Activated CD4-positive, alpha-beta T cell treated with anti-CD3 and anti-CD28 coated beads, Interleukin-2, Interleukin-4, amounts not matched to agents 100 ng/mL and 50 ng/mL, durations not matched to agents 16 hours and 8 hours (primary cell): ENCODE results near the gene IGSF6.
"Not testable (repeated sequence)": the region's sequence is repeated elsewhere in the genome, so short reads cannot be mapped to it uniquely, and the experiment has no call there.

Source experiments
- DNase-seq: peaks from one replicate; pipeline ENCODE4 v3.0.0-alpha.2; 2020; ENCODE audit warnings: low spot score

IGSF6 gene

GRCh38 chr16:21629616-21630539, 22.5 kb downstream of the IGSF6 start:
- DNase-seq, result not testable (repeated sequence)

DNA sequence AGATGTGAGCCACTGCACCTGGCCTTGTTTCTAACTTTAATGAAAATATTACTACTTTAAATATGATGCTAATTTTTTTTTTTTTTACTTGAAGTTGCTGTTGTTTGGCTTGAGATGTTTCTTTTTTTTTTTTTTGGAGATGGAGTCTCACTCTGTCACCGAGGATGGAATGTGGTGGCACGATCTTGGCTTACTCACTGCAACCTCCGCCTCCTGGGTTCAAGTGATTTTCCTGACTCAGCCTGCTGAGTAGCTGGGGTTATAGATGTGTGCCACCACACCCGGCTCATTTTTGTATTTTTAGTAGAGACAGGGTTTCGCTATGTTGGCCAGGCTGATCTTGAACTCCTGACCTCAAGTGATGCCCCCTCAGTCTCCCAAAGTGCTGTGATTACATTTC, 23.6 kb downstream of the IGSF6 start:
- DNase-seq, result no peak

- DNase-seq, result no peak
Observed at GRCh38 chr16:21628121-21628726, 24.2 kb downstream of the IGSF6 start.

DNA sequence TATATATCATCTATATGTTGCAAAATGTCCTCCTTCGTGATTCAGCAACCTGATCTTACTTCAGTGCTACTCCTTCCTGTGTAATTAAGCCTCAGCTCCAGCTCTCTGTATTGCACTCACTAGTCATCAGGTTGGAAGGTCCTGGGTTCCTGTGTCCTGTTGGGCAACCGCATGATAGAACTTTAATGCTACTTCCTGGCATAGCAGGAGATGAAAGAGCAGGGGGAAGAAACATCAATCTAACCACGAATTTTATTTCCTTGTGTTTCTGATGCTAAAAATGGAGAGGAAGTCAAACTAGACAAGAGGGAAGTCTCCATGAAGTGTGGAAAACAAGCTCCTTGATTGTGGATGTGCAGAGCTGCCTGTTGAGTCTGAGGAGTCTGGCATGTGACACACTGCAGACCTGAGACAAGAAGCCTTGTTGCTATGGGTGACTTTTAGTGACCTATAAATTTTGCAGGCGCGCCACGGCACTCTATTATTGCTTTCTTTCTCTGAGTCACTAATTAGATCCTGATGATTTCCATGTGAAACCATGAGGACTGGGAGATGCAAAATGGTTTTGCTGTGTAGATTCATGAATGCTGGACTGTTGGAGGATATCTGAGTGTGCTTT, 25.6 kb downstream of the IGSF6 start:
- DNase-seq, result peak; percentile 59

GRCh38 chr16:21625026-21625425, 27.4 kb downstream of the IGSF6 start:
- DNase-seq, result no peak

DNA sequence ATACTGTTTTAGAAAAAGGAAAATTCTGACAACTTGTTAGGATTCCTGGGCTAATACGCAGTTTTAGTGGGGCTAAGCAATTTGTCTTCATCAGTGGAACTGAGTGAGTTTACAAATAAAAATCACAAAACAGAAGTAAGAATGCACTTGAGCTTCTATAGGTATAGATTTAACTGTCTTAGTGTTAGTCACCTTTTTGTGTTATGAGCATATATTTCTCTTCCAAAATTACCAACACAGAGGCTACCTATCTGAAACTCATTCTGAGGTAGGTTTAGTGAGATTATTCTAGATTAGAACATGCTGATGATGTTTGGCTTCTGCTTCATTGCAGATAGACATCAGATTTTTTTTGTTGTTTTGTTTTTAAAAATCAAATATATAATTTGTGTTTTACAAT, 29.9 kb downstream of the IGSF6 start:
- no peak for DNase-seq

DNA sequence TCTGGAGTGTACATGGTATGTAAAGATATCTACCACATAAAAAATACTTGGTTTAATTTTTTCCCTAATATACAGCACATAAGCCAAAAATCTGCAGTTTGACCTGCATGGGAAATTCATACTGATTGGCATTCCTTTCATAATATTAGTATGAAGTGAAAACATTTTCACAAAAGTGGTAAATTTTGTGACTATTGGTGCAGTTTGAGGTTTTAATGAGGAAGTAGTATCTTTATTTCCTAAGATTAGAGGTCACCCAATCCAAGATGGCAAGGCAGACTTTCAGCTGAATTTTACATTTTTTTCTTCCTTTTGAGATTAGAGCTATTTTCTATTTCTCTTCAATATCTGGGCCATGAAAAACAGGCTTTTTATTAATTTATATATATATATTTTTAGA, 31.8 kb downstream of the IGSF6 start:
- no peak for DNase-seq

DNA sequence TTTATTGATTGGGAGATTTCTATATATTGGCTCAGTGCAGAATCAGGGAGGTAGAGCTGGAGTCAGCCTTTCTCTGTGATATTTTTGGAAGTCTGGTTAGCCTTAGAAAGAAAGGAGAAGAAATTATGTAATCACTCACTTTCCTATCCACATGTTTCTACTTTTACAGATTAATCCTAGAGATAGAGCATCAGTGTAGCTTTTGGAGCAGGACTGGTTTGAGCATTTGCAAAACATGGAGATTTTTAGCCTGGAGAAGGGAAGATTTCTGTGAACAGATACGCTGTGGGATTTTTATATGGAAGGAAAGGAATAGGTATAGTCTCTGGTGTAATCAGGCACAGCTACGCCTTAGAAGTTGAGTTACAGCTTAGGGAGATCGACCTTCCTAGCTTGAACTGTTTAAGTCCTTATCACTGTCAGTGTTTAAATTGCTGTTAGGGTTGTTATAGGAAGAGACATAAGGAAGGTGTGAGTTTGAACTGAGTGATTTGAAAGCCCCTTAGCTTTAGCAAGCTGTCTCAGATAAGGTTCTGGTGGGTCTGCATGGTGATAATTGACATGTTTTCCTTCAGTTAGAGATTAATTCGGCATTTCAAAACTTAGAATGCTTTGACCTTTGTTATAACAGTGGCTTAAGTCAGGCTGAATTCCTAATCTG, 32.5 kb downstream of the IGSF6 start:
- no peak for DNase-seq

DNA sequence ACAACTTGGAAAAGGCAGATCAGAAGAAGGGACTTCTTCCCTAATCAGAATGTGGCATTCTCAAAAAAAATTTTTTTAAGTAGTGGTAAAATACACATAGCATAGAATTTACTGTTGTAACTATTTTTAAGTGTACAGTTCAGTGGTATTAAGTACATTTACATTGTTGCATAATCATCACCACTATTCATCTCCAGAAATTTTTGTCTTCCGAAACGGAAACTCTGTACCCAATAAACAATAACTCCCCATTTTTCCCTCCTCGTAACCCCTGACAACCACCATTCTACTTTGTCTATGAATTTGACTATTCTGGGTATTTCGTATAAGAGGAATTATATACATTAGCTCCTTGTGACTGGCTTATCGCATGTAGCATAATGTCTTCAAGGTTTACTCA, 34.1 kb downstream of the IGSF6 start:
- DNase-seq, result no peak

GRCh38 chr16:21617607-21618006, 34.8 kb downstream of the IGSF6 start:
- no peak for DNase-seq

DNA sequence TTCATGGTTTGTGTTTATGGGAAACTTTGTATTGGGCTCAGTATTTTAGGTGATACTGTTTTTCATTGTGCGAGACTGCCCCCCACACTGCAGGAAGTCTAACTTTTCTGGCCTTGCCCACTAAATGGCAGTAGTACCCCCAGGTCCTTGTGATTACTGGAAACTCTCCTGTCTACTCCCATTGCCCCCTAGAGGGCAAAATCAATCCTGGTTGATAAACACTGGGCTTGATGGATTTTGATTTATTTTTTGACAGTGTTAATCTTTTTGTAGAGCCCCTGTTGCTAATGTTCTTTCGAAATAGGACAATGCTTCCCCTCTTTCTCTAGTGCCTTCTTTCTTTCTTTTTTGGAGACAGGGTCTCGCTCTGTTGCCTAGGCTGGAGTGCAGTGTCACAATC, 37.5 kb downstream of the IGSF6 start:
- no peak for DNase-seq

DNA sequence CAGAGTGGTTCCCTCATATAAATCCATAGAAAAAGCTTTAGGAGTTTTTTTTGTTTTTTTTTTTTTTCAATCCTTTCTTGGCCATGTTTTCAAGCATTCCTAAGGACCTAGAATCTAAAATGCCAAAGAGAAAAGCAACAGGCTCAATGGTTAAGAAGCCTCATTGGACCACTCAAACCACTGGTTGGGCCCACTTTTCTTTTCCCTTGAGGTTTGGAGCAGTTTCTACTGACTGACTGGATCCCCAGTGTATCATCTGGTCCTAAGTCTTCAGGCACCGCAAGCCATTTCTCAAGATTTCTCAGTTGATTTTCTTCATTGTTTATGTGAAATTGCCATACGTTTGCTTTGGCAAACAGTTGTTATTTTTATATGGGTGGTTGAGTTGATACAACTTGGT, 38.6 kb downstream of the IGSF6 start:
- no peak for DNase-seq

DNA sequence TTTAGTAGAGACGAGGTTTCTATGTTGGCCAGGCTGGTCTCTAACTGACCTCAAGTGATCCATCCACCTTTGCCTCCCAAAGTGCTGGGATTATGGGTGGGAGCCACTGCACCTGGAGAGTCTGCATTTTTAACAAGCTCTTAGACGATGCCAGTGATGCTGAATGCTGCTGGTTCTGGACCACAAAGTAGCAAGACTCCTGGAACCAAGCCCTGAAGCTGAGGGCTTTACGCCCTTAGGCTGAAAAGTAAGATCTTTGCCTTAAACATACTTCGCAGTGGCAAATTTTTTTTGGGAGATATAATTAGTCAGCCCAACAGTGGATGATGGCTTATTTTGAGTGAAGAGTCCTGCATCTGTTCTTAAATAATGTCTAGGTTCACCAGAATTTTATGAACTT, 39.0 kb downstream of the IGSF6 start:
- no peak for DNase-seq

DNA sequence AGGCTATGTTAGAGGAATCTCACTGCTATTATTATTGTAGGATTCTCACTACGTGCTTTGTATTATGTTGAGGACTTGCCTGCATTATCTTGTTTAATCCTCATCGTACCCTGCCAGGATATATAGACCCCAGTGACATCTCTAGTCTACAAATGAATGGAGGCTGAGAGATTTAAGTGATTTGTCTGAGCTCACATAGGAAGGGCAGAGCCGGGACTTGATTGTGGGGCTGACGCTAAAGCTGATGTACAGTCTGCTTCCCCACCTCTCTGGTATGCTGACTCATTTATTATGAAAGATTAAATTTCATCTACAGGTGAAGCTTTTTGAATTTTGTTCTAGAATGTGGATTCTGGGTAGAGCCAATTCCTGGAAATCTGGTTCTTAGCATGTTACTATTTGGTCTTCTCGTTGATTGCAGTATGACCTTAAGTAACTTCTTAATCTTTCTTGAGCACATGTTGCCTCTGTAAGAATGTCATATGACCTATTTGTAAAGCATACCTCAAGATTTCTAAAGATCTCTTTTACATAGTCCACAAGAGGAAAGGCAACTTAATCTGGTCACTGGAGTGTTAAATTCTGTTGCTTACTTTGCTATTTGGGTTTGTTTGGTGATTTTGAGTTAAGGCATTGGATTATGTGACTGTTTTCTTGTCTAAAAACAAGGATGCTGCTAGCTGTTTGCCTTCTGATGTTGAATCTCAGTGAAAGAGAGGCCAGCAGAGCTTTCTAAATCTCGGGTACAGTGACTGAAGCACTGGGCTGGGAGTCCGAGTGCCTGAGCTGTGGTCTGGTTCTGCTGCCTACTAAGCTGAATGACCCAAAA, 40.6 kb downstream of the IGSF6 start:
- DNase-seq, result peak; percentile 15

DNA sequence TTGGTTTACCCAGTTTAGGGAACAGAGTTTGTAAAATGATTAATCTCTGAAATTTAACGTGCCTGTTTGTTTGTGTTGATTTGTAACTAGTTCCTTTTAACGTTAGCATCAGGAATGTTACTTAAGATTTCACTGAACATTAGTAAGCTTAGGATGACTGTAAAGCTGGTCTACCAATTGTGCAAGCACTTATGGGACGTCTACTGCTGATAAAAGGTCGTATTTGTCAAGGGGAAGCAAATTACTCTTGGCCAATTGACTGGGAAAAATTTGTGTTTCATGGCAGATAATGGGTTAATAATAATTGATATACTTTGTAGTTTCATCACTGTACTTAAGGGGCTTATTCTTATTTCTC, 41.2 kb downstream of the IGSF6 start:
- no peak for DNase-seq

DNA sequence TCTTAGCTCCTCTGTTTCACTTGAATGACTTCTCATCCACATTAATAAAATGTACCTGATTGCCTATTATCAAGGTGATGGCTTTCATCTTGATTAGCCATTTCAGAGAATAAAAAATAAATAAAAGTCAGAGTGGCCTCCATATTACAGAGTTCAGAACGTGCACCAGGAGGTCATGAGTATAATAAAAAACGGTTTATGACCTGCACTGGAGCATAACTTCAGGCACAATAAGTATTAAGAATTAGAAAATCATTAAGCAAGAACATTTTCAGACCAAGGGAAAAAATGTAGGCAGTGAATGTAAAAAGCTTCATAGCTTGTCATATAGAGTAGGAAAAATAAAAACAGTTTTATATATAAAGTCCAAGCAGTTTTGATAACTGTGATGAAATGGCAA, 41.6 kb downstream of the IGSF6 start:
- no peak for DNase-seq

DNA sequence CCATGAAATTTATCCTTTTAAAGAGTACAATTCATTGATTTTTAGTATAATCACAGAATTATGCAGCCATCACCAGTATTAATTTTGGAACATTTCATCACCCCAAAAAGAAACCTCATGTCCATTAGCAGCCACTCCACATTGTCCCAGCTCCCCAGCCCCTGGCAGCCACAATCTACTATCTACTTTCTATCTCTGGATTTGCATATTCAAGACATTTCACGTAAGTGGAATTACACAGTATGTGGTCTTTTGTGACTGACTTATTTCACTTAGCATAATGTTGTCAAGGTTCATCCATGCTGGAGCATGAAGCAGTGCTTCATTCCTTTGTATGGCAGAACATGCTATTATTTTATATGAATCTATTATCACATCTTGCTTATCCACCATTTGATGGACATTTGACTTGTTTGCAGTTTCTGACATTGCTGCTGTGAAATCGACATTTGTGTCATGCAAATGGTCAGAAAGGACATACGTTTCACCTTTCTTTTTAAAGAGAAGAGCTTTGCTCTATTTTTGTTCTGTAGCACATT, 42.3 kb downstream of the IGSF6 start:
- DNase-seq, result no peak

GRCh38 chr16:21608639-21609328, 43.6 kb downstream of the IGSF6 start:
- peak; percentile 49 for DNase-seq

- not testable (repeated sequence) for DNase-seq
Observed at GRCh38 chr16:21605848-21606247, 46.6 kb downstream of the IGSF6 start.

DNA sequence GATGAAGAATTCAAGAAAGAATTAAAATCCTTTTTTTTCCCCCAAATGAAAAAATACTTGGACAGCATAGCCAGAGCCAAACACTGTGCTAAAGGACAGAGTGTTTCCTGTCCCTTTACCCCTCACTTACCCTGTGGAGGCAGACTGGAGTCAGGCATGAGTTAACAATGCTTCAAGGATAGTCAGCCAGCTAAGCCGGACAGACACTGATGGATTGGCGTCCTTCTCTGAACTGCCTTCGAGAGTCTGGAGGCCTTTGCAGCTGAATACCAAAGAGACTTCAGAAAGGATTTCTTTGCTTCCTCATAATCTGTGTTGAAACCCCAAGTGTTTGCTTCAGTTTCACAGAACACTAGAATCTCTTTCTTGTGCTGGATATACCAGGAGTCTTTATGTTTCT, 48.5 kb downstream of the IGSF6 start:
- DNase-seq, result no peak

GRCh38 chr16:21602785-21603184, 49.6 kb downstream of the IGSF6 start:
- no peak for DNase-seq
